GM20431 (cell line): ENCODE measurements around the gene SGMS2.

ENCODE experiments used
- in situ Hi-C: fragments of 300-500 bp; cut with MseI, MboI; formaldehyde crosslinking; loops from one replicate; pipeline ENCODE4 v1.15.0; 2020; ENCODE audit warnings: low sequenced_read_pairs; ENCODE audit not compliant: unreplicated experiment

The SGMS2 gene

DNA sequence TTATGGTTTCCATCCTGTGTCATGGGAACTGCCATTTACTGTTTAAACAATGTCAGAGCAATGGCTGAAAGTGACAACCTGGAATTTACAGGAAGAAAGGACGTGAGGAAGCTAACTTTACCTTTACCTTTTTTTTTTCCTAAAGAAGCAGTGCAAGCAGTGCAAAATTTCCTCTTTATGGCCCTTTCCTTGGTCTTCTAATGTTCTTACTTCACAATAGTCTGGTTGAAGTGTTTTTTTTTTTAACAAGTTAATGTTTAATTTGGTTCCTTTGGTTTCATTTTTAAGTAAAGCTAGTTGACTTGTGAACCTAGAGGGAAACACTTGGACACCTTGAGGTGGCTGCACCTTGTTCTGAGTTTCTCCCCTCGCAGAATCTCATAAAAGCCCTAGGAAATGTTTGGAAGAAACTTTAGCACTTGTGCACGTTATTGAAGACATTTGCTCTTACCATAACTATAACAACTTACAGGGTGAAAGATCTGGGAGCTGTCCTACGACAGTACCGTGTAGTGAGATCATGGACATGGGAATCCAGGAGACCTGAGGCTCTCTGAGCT lies 1.8 kb downstream of the SGMS2 start:
- in situ Hi-C loops: no loop called here

DNA sequence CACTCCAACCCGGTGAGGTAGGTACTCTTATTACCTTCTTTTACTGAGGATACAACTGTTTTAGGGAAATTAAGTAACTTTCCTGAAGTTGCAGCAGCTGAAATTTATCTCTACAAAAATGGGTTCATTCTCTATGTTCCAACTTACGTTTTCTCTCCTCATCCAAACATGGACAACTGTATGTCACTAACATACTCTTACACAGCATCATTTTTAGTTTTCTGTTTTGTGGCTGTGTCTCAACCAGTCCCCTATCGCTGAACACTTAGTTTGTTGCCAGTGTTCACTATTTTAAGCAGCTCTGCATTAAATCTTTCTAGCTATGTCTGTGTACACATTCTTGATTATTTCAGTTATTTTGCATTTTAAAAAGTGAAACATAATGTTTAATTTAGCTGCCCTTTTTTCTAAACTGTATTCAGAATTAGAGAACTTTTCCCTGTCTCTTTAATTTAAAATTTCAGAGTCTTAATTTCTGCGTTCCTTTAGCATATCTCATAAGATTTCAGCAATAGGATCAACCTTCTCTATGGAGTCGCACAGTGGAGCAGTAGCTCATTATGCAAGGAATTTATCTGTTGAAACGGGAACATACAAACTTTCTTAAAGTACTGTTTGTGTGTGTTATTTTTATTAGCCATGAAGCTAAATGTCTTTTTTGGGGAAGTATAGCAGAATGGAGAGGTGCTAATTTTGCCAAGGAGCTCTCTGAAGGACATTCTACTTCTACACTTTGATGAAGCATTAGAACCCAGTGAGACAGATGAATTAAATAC lies 3.8 kb downstream of the SGMS2 start:
- in situ Hi-C loops: no loop called here

DNA sequence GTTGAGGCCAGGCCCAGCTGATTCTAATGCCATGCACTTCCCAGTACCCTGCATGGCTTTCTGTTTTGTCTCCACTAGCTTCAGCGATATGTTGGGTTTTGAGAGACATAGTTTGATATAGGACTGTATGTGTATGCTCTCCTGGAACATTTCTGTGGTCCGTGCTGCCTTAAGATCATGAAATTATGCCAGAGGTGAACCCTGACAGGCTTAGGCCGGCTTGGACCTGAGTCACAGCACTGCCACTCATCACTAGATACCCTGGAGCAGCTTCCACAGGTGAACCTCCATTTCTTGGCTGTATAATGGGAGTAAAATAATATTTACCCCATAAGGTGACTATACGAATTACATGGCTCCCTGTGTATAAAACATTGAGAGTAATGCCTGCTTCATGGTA lies 6.4 kb downstream of the SGMS2 start:
- in situ Hi-C loops: no loop called here

DNA sequence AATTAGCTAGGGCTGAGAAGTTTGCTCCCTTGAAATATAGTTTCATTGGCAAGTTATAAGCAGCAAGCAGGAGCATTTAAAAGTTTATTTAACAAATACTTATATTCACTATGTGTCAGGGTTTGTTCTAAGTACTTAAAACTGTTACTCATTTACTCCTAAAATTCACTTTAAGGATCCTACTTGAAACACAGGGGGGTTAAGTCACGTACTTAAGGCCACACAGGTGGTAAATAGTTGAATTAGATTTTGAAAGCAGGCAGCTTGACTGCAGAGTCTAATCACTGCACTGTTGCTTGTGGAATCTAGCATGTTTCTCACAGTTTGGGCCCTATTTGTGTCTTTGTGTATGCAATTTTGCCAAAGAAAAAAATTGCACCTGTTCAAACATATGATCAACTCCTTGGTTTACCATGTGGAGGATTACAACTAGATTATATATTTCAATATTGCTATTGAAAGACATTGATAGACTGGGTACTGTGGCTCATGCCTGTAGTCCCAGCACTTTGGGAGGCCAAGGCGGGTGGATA lies 7.6 kb downstream of the SGMS2 start:
- in situ Hi-C loops: no loop called here

DNA sequence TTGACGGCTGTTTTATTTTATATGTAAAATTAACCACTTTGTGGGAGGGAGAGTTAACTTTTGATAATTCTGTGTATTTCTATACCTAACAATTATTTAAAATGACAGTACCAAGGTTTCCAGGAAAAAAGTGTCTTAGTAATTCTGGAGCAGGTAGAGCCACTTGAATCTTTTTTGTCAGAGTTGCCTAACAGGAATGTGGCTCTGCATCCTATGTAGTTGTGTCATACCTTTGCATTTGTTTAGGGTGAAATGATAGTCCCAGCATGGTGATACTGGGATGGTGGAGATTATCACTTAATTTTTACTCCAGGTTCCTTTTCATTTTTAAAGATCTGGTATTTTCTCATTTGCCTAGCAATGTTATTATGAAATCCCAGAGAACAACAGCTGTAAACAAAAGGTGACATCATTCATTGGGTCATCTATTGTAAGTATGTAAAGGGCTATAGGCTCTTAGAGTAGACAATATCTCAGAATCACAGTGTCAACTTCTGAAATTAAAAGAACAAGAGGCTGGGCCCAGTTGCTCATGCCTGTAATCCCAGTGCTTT lies 9.6 kb downstream of the SGMS2 start:
- in situ Hi-C loops: no loop called here

DNA sequence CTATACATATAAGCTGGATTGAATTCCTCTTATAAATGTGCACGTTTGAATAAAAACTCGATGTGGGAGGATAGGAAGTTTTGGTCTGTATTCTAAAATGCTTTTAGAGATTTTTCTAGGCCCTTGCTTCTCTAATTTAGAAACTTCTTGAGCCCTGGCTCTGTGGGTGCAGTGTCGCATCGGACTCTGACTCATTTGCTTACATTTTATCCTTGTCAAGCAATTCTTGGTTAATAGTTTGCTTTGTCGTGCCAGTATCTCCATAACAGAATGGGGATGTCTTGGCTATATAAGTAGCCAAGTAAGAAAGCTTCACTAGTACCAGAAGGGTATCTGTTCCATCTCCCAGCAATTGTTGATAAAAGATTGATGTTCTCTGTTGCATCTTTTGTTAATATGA lies 10.7 kb downstream of the SGMS2 start:
- in situ Hi-C loops: no loop called here

DNA sequence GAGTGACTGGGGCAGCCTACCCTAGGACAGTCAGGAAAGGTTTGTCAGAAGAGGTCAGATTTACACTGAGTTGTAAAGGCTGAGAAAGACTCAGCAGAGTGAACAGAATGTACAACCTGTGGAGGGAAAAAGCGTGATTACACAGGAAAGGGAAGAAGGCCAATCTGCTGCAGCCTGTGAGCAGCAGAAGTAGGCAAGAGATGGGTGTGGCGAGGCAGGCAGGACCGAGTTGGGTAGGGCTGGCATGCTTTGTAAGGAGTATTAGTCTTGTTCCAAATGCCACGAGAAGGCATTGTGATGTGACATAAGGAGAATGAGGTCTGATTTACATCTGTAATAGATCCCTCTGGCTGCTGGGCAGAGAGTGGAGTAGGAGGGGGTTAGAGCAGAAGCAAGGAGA lies 12.6 kb downstream of the SGMS2 start:
- in situ Hi-C loops: no loop called here

DNA sequence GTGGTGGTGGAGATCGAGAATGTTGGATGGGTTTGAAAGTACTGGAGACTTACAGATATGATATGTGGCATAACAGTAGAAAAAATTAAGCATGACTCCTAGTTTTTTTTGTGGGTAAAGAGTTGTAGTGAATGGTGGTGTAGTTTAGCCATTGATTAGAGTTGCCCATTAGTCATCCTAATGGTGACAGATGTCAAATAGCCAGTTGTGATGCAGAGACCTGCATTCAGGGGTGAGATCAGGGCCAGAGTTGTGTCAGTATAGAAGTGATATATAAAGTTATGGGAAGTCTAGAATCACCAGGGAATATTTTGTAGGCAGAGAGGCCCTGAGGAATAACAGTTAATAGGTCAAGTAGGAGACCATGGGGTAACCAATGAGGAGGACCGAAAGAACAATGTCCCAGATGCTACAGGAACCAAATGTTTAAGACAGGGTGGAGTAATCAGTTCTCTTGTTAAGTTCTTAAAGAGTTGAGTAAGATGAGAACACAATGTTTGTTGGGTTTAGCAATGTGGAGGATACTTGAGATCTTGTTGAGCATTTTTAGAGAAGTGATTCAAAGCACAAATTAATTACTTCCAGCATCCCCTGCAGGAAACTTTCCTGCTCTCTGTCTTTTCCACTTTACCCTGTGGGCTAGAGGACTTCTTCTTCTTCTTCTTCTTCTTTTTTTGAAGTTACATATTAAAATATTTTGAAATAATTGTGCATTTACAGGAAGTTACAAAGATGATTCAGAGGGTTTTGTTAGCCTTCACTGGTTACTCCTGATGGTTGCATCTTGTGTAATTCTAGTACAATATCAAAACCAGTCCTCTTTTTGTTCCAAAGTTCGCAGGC lies 13.3 kb downstream of the SGMS2 start:
- in situ Hi-C loops: no loop called here

DNA sequence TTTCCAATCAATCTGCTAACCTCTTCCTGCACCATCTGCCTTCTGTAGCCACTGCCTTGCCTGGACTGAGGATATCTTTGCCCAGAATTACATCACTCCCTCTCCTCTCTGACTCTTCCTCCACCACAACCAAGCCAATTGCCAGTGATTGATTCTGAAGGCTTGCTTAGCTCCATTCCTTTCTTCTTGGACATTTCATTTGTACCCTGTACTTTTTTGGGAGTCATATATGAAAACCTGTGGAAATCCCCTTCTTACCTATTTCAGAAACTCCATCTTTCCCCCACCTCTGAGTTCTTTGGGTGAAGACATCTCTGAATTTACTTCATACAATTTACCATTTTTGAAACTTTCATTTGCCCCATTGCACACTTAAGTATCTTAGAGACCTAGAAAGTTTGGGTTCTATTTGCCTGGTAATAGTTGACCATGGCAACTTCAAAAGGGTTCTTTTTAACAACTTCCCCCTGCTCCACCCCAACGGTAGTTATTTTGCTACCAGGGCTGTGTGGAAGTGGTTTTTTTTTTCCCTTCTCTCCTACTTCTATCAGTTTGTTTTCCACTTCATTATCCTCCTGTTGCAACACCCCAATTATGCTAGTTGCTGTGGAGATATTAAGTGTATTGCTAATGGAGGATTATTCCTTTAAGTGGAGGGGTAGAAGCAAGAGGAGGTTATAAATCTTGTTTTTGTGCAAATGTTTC lies 14.3 kb downstream of the SGMS2 start:
- in situ Hi-C loops: no loop called here

DNA sequence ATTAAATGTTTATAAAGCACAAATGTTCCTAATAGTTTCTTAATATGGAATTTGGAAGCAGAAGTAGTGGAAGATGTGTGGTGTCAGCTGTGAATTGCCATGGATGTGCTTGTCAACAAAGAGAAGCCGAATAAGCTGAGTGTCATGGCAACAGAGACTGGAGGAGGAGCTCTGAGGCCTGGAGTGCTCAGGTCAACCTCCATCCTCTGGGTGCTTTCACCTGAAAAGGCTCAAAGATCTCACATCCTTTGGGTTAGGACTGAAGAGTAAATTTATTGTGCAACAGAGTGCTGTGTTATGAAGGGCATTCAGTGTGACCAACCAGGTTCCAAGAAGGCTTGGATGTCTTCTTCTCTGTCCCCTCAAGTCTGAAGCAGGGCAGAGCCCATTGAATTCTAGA lies 18.7 kb downstream of the SGMS2 start:
- in situ Hi-C loops: no loop called here

DNA sequence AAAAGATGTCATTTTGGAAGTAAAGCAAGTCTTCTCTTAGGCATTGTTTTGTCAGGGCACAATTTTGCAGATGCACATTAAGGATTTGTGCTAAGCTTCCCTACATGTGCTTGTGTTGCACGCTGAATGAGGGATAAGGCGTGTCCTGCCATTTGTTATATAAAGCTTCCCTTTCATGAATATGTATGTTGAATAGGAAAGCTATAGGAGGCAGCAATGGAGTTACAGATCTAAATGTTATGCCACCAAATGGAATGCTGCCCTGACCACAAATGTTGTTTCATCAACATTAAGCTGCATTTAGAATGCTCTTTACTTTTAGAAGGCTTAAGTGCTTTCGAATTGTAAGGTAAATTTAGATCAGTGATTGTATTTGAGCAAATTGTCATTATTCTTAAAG lies 20.9 kb downstream of the SGMS2 start:
- in situ Hi-C loops: no loop called here

DNA sequence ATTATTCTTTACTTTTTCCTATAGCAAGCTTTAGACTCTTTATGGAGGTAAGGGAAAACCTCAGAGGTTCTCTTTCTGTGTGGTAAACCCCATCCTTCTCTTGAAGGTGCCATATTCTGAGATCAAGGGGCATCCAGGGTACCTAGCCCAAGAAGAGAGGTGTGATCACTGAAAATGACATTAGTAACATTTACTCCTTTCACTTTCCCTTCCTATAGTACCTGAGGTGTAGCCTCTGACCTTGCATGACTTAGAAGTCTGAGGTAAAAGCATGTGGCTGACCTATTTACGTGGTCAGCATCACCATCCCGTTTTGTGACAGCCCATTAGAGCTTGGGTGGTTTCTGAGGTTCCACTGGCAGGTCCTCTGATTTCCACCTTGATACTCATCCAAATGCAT lies 25.7 kb downstream of the SGMS2 start:
- in situ Hi-C loops: no loop called here

DNA sequence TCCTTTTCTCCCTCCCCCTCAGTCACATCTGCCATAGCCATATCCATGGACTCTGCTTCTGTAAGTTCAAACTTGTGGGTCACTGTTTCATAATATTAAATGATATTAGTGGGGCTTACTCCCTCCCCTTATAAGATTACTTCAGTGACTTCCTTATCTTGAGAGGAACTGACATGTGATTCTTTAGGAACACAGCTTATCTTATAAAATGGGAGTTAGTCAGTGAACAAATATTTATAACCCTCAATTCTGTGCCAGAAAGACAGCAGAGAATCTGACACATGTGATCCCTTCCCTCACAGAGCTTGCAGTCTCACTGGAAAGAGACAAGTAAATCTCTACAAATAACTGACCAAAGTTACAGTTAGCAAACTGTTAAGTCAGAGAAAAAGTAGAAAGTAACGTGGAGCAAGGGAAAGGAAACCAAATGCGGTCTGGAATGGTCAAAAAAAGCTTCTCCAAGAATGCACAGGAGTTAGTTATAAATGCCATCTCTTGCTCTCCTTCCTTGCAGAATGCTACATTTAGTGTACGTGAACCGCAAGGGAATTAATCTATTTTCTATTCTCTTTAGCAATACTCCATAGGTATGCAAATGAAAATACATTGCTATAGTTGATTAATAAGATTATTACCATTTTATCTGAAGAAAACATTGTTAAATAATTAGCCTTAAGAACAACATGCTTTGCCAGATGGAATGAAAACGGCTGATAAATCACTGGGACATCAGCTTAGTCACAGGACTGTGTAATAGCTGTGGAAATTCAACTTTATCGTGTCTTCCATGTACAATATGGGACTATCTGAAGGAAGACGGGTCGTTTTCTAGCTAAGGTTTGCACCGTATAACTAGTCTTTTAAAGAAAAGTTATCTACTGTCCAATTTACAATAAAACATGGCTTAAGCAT lies 29.0 kb downstream of the SGMS2 start:
- in situ Hi-C loops: no loop called here

DNA sequence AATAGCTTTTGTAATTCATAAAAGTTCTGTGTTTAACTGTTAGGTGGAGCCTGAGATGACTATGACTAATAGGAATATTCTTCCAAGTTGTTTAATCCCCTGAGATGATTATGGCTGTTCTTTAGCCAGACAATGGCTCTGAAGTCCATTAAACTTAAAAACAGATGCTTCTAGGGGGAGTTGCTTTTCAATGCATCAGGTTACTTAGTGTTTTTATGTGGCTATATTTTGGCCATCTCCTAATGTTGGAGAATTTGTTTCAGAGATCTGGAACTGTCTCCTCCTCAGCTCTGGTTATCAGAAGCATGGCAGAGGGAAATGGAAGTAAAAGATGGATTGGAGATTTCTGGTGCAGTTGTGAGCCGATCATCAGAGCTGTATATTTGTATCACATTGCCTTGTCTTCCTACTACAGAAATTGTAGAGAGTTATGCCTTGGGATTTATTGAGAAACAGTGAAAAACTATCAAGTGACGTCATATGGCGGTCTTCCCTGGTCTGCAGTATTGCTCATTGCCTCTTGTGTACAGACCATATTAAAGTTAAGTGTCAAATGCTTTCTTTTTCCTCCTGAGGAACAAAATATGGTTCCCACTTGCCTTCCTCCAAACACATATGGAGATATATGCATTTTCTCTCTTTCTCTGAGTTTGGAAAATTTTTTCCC lies 29.8 kb downstream of the SGMS2 start:
- in situ Hi-C loops: no loop called here

DNA sequence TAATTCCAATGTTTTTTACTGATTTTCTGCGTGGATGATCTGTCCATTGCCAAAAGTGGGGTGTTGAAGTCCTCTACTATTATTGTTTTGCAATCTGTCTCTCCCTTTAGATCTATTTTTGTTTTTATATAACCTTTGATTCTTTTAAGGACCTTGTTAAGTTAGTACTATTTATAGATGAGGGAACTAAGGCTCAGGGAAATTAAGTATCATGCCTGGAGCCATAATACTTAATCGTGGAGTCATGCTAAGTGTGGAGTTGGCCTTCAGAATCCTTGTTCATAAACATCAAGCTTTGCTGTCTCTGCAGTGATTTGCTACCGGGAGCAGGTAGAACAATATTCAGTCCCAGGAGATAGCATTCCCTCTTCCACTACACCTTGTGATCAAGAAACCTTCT lies 31.0 kb downstream of the SGMS2 start:
- in situ Hi-C loops: no loop called here

DNA sequence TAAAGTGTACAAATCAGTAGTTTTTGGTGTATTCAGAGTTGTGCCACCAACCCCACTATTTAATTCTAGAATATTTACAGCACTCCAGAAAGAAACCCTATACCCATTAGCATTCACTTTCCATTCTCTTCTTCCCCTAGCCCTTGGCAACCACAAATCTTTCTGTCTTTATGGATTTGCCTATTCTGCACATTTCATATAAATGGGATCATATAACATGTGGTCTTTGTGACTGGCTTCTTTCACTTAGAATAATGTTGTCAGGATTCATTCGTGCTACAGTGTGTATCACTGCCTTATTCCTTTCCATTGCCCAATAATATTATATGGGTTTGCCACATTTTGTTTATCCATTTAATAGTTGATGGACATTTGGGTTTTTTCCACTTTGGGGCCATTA lies 32.2 kb downstream of the SGMS2 start:
- in situ Hi-C loops: no loop called here

DNA sequence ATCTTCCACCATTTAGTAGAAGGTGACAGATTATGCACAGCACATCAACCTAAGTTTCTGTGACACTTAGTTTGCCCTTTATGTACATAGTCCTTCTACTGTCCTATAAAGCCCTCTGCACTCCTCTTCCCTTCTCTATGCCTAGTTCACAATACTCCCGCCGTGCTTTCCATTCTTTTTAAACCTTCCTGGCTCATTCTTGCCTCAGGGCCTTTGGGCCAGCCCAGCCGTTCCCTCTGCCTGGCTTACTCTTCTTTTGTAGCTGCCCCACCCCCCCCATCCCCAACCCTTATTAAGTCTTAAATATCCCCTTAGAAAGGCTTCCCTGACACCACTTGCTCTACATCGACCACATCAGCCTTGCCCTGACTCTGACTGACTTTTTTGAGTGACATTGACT lies 33.0 kb downstream of the SGMS2 start:
- in situ Hi-C loops: no loop called here

DNA sequence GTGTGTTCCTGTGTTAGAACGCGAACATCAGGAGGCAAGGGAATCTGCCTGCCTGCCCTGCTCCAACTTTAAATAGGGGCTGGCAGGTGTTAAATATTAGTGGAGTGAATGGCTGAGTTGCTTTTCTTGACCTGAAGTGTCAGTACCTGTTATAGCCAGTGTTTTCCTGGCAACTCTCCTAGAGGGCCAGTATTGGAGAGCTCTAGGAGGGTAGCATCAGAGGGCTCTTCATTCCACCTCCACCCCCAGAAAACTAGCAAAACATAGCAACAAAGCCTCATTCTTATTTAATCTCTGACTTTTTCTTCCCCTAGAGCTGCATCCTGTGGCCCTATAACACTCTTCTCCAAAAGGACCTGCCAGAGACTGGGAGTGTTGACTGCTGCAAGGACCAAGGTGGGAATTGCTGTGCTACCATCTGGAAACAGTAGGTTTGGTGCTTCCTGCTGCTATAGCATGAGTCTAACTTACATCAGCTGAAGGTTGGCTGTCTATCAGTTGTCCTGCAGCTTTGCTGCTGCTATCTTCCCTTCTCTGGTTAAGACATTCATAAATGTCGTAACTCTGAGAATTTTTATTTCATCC lies 33.5 kb downstream of the SGMS2 start:
- in situ Hi-C loops: no loop called here
